GM12874 (cell line): ENCODE data around the gene SLAMF1.

Experiments used
- CTCF ChIP-seq: IDR thresholded peaks from 2 replicates; pipeline ENCODE4 v1.5.1; 2011; ENCODE audit warnings: low read depth, mild to moderate bottlenecking, control low read depth, low read length, moderate library complexity; ENCODE audit not compliant: insufficient read depth

Gene SLAMF1

GRCh38 chr1:160590488-160590887, 56.4 kb downstream of the SLAMF1 start:
- TF ChIP-seq CTCF, result no peak

GRCh38 chr1:160588468-160588867, 58.4 kb downstream of the SLAMF1 start:
- no peak for TF ChIP-seq CTCF

DNA sequence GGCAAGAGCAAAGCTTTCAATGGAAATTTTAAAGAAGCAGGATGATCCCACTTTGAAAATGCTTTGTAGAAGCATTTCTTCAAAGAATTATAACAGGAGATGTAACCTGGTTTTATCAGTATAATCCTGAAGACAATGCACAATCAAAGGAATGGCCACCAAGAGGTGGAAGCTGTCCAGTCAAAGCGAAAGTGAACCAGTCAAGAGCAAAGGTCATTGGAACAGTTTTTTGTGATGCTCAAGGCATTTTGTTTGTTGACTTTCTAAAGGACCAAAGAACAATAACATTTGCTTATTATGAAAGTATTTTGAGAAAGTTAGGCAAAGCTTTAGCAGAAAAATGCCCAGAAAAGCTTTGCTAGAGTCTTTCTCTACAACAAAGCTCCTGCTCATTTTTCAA, 62.1 kb downstream of the SLAMF1 start:
- TF ChIP-seq CTCF, result no peak

DNA sequence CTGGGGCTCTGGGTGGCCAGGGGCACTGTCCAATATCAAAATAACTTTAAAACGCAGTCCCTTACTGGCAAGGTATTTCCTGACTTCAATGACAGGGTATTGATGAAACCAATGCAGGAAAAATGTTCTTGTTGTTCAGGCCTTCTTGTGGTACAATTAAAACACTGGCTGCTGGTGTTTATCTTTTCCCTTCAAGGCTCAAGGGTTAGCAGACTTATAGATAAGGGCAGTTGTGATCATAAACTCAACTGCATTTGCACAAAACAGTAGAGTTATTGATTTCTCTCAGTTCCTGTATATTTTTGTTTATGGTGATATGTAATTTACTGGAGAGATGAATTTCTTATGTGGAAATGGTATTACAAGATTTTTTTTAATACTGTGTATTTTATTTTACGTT, 64.9 kb downstream of the SLAMF1 start:
- no peak for TF ChIP-seq CTCF

DNA sequence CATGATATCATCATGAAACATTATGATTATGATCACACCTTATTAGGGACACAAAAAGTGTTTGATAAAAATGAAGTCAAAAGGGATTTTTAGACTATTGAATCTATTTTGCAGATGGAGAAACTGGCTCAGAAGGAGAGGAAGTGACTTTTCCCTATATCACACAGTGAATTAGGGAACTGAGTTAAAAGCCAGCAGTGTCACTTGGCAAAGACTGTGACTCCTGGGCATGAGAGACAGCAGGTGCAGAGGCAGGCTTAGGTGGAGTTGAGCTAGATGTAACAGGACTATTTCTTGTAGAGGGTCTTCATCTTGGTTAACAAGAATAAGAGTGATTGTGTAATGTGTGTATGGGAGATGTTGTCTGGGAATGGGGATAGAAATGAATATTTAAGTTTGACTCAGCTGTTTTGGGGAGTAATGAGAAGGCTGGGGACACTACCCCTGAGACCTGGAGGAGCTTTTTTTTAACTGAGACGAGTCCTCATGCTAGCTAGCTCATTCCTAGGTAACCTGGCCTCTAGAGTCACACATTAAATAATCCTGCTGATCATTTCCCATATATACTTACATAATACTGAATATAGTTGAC, 66.5 kb downstream of the SLAMF1 start:
- TF ChIP-seq CTCF, result no peak

GRCh38 chr1:160579216-160579701, 67.6 kb downstream of the SLAMF1 start, which contains the start of gene CD84:
Gene CD84 (minus strand): TSS chr1:160579496. CDS start chr1:160579437, 59 bp downstream.
- TF ChIP-seq CTCF, result no peak

DNA sequence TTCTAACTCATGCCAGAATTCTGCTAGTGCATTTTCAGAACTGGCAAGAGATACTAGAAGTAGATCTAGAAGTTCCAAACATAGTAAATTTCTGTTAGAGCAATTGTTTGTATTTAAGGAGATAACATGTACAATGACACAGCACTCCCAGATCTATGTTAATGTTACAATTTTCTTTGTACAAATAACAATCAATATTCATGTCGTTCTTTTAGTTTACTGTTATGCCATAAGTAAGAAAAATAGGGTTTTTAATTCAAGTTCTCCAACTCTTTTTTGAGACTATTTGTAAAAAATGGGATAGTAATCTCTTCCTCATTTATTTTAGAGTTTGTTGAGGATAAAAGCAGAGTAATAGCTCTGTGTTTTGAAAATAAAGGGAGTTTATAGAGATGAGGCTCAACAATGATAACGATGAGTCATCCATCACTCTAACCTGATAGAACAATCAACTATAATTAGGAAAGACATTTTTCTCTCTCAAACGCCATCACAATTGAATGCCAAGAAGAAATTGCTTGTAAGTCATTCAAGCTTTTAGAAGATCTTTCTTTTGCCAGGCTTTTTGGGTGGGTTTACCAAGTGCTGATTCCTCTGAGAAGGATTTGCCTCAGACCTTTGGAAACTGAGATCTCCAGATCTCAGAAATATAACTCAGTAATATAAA, 68.2 kb downstream of the SLAMF1 start:
- no peak for TF ChIP-seq CTCF
